Caki2 (cell line): Measurements from ENCODE around the gene SMIM24. TPM values are rescaled to one million over a fixed set of nuclear protein-coding genes. Genes with fewer than 3 reads are reported as not detected.
"Not testable (repeated sequence)": the region's sequence is repeated elsewhere in the genome, so short reads cannot be mapped to it uniquely, and the experiment has no call there.

Source experiments
- DNase-seq: peaks from one replicate; pipeline ENCODE4 v3.0.0-alpha.2; 2015; ENCODE audit warnings: low read depth
- in situ Hi-C: cut with HindIII; loops from 2 replicates; pipeline ENCODE4 v1.10.0; 2016; ENCODE audit warnings: low sequenced_read_pairs, low pct_unique_long_range_greater_than_20kb, mixed read lengths
- total RNA-seq: library from RNA; depleted of rRNA; stranded (reverse); fragments of >200 nt; shearing (Covaris generic); gene quantifications from 2 replicates; pipeline ENCODE4 v1.2.3, GENCODE V29; 2014; ENCODE audit warnings: low replicate concordance

The SMIM24 gene
- total RNA-seq, 1 experiment from 2014 or later = not detected

GRCh38 chr19:3463714-3464586, 16.4 kb downstream of the SMIM24 start:
- DNase-seq = no peak
- in situ Hi-C loops = no loop called here

GRCh38 chr19:3462991-3463713, 17.2 kb downstream of the SMIM24 start:
- in situ Hi-C loops = no loop called here
- DNase-seq = no peak

- no peak for DNase-seq
- in situ Hi-C loops = no loop called here
Measured at GRCh38 chr19:3459965-3460582, 20.3 kb downstream of the SMIM24 start.

- in situ Hi-C loops = no loop called here
- DNase-seq = peak; percentile 70
Measured at GRCh38 chr19:3459089-3459881, 21.0 kb downstream of the SMIM24 start.

- DNase-seq = no peak
Measured at GRCh38 chr19:3458229-3459088, 21.9 kb downstream of the SMIM24 start.

GRCh38 chr19:3457528-3458228, 22.6 kb downstream of the SMIM24 start:
- in situ Hi-C loops = no loop called here
- no peak for DNase-seq

More at GRCh38 chr19:3458229-3459088, 21.9 kb downstream of the SMIM24 start:
- in situ Hi-C loops = no loop called here

- in situ Hi-C loops = no loop called here
- DNase-seq = no peak
Measured at GRCh38 chr19:3456925-3457527, 23.3 kb downstream of the SMIM24 start.

GRCh38 chr19:3455960-3456601, 24.2 kb downstream of the SMIM24 start:
- DNase-seq = no peak
- in situ Hi-C loops = no loop called here

GRCh38 chr19:3455393-3455955, 24.9 kb downstream of the SMIM24 start:
- no peak for DNase-seq
- in situ Hi-C loops = no loop called here

GRCh38 chr19:3454656-3455392, 25.5 kb downstream of the SMIM24 start:
- in situ Hi-C loops = no loop called here
- DNase-seq = no peak

- no peak for DNase-seq
- in situ Hi-C loops = no loop called here
Measured at GRCh38 chr19:3453840-3454239, 26.5 kb downstream of the SMIM24 start.

GRCh38 chr19:3452942-3453214, 27.4 kb downstream of the SMIM24 start:
- DNase-seq, in situ Hi-C loops: not testable (repeated sequence)

- DNase-seq = no peak
- in situ Hi-C loops = no loop called here
Measured at GRCh38 chr19:3452171-3452941, 28.0 kb downstream of the SMIM24 start.

GRCh38 chr19:3451451-3451866, 28.9 kb downstream of the SMIM24 start:
- in situ Hi-C loops = no loop called here
- peak; percentile 90 for DNase-seq
